ENCODE data around the gene RNASE1.
"Not testable (repeated sequence)": the region's sequence is repeated elsewhere in the genome, so short reads cannot be mapped to it uniquely, and the experiment has no call there.

Gene RNASE1

GRCh38 chr14:20802341-20803084, at the start of gene RNASE1:
Gene RNASE1, minus strand, starts transcription at chr14:20802844. Its CDS starts 776 bp downstream, at chr14:20802068.
- no peak for DNase-seq (ENCODE audit: low read depth in 3 of 3, low spot score in 1 of 3)

- no peak for DNase-seq (ENCODE audit: low read depth in 3 of 3, low spot score in 1 of 3)
Observed at GRCh38 chr14:20848955-20849570, 46.4 kb upstream of the RNASE1 start.

GRCh38 chr14:20848316-20848954, 45.8 kb upstream of the RNASE1 start:
- no peak for DNase-seq (ENCODE audit: low read depth in 3 of 3, low spot score in 1 of 3)

GRCh38 chr14:20846560-20846959, 43.9 kb upstream of the RNASE1 start:
- DNase-seq (ENCODE audit: low read depth in 3 of 3, low spot score in 1 of 3): no peak

- DNase-seq (ENCODE audit: low read depth in 3 of 3, low spot score in 1 of 3): no peak
Observed at GRCh38 chr14:20841096-20841495, 38.5 kb upstream of the RNASE1 start.

- no peak for DNase-seq (ENCODE audit: low read depth in 3 of 3, low spot score in 1 of 3)
Observed at GRCh38 chr14:20837831-20838230, 35.2 kb upstream of the RNASE1 start.

GRCh38 chr14:20836668-20837338, 34.2 kb upstream of the RNASE1 start:
- no peak for DNase-seq (ENCODE audit: low read depth in 3 of 3, low spot score in 1 of 3)

- no peak for DNase-seq (ENCODE audit: low read depth in 3 of 3, low spot score in 1 of 3)
Observed at GRCh38 chr14:20834899-20835298, 32.3 kb upstream of the RNASE1 start.

GRCh38 chr14:20830831-20831230, 28.2 kb upstream of the RNASE1 start:
- DNase-seq (ENCODE audit: low read depth in 3 of 3, low spot score in 1 of 3): no peak

- DNase-seq (ENCODE audit: low read depth in 3 of 3, low spot score in 1 of 3): not testable (repeated sequence)
Observed at GRCh38 chr14:20828024-20828694, 25.5 kb upstream of the RNASE1 start.

GRCh38 chr14:20827326-20827725, 24.7 kb upstream of the RNASE1 start:
- no peak for DNase-seq (ENCODE audit: low read depth in 3 of 3, low spot score in 1 of 3)

GRCh38 chr14:20826666-20827065, 24.0 kb upstream of the RNASE1 start:
- DNase-seq (ENCODE audit: low read depth in 3 of 3, low spot score in 1 of 3): not testable (repeated sequence)

- DNase-seq (ENCODE audit: low read depth in 3 of 3, low spot score in 1 of 3): no peak
Observed at GRCh38 chr14:20823859-20824258, 21.2 kb upstream of the RNASE1 start.

- not testable (repeated sequence) for DNase-seq (ENCODE audit: low read depth in 3 of 3, low spot score in 1 of 3)
Observed at GRCh38 chr14:20821521-20822108, 19.0 kb upstream of the RNASE1 start.

GRCh38 chr14:20820063-20820904, 17.6 kb upstream of the RNASE1 start:
- DNase-seq (ENCODE audit: low read depth in 3 of 3, low spot score in 1 of 3): no peak

GRCh38 chr14:20818861-20819260, 16.2 kb upstream of the RNASE1 start:
- no peak for DNase-seq (ENCODE audit: low read depth in 3 of 3, low spot score in 1 of 3)

- not testable (repeated sequence) for DNase-seq (ENCODE audit: low read depth in 3 of 3, low spot score in 1 of 3)
Observed at GRCh38 chr14:20815946-20816345, 13.3 kb upstream of the RNASE1 start.

GRCh38 chr14:20811986-20812975, 9.6 kb upstream of the RNASE1 start:
- no peak for DNase-seq (ENCODE audit: low read depth in 3 of 3, low spot score in 1 of 3)

GRCh38 chr14:20809917-20810316, 7.3 kb upstream of the RNASE1 start:
- no peak for DNase-seq (ENCODE audit: low read depth in 3 of 3, low spot score in 1 of 3)

Data from stimulated activated CD4-positive, alpha-beta T cell treated with anti-CD3 and anti-CD28 coated beads, TNF-alpha, amount 100 ng/mL, for 1 hour (primary cell).